DOHH2 (cell line): ENCODE data around the gene TMEM168.

Source experiments
- H3F3A ChIP-seq: fragments of 200-600 bp; sonication (generic), shearing (Covaris generic); 2 replicates; pipeline ENCODE4 v1.6.0; 2016; ENCODE audit warnings: antibody characterized with exemption, mild to moderate bottlenecking; ENCODE audit not compliant: control insufficient read depth, insufficient read depth
- H3K27ac ChIP-seq: fragments of 200-600 bp; sonication (generic); 2 replicates; pipeline ENCODE4 v1.5.1; 2014; ENCODE audit warnings: low read depth, mild to moderate bottlenecking, low read length, moderate library complexity
- H3K27me3 ChIP-seq: fragments of 200-600 bp; sonication (generic); 2 replicates; pipeline ENCODE4 v1.6.1; 2014; ENCODE audit warnings: mild to moderate bottlenecking, low read length, mixed read lengths; ENCODE audit not compliant: control insufficient read depth
- H3K36me3 ChIP-seq: fragments of 200-600 bp; sonication (generic); 2 replicates; pipeline ENCODE4 v1.6.1; 2014; ENCODE audit warnings: mild to moderate bottlenecking, low read length, moderate library complexity, mixed read lengths; ENCODE audit not compliant: control insufficient read depth
- H3K4me1 ChIP-seq: fragments of 200-600 bp; sonication (generic); 2 replicates; pipeline ENCODE4 v1.6.1; 2014; ENCODE audit warnings: mild to moderate bottlenecking, low read length, mixed read lengths; ENCODE audit not compliant: control insufficient read depth
- H3K4me2 ChIP-seq: fragments of 200-600 bp; sonication (generic); 2 replicates; pipeline ENCODE4 v1.6.0; 2014; ENCODE audit warnings: mild to moderate bottlenecking, low read length, moderate library complexity
- H3K4me3 ChIP-seq: fragments of 200-600 bp; sonication (generic); 2 replicates; pipeline ENCODE4 v1.5.1; 2014; ENCODE audit warnings: mild to moderate bottlenecking, low read length, mixed read lengths
- H3K79me2 ChIP-seq: fragments of 200-600 bp; sonication (generic); 2 replicates; pipeline ENCODE4 v1.6.1; 2014; ENCODE audit warnings: mild to moderate bottlenecking, low read length, mixed read lengths; ENCODE audit not compliant: control insufficient read depth
- H3K9me2 ChIP-seq: fragments of 200-600 bp; sonication (generic); replicated peaks from 2 replicates; pipeline ENCODE4 v1.6.1; 2014; ENCODE audit warnings: mild to moderate bottlenecking, low read length, mixed read lengths; ENCODE audit not compliant: control insufficient read depth
- H3K9me3 ChIP-seq: fragments of 200-600 bp; sonication (generic); 2 replicates; pipeline ENCODE4 v1.6.1; 2014; ENCODE audit warnings: antibody characterized with exemption, low read length, mixed read lengths; ENCODE audit not compliant: control insufficient read depth, insufficient read depth
- H4K20me1 ChIP-seq: fragments of 200-600 bp; sonication (generic); 2 replicates; pipeline ENCODE4 v1.6.0; 2014; ENCODE audit warnings: low read depth, mild to moderate bottlenecking, antibody characterized with exemption, low read length, moderate library complexity; ENCODE audit not compliant: control insufficient read depth, insufficient read depth
- EZH2phosphoT487 ChIP-seq: fragments of 200-600 bp; sonication (generic); IDR thresholded peaks from 2 replicates; pipeline ENCODE4 v1.6.1; 2017; ENCODE audit warnings: borderline replicate concordance, mild to moderate bottlenecking, antibody characterized with exemption, low read length, moderate library complexity, mixed read lengths
- TF ChIP-seq, protein P1 (sequence below): fragments of 200-600 bp; sonication (generic); IDR thresholded peaks from one replicate; pipeline ENCODE4 v1.5.1; 2014; ENCODE audit warnings: antibody characterized with exemption, mild to moderate bottlenecking, low read depth, low read length; ENCODE audit not compliant: poor library complexity, severe bottlenecking

The TMEM168 gene

DNA sequence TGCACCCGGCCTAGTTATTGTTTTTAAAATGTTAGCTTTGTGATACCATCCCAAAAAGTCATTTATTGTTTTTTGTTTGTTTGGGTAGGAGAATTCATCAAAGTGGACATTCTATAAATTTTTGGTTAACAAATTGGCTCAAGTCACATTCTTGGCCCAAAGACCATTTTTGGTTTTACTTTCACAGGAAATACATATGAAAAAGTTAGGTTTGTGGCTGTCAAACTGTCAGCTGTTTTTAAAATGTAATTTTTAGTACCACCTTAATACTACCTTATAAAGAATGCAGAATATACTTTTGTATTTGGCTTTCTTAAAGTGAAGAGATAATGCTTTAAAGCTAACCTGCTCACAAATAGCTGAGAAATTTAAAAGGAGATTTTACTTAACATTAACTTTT, 25.1 kb downstream of the TMEM168 start:
- H3K4me2 ChIP-seq = no peak overlapping the region
- H3K27me3 ChIP-seq = no peaks in the 10 kb centered on the region
- no peaks in the 10 kb centered on the region for H3K9me3 ChIP-seq
- no peaks in the 10 kb centered on the region for H3K9me2 ChIP-seq
- H3K36me3 ChIP-seq = peaks cover 5% of the 10 kb centered on the region; the same call in 1 of the 2 replicates
- no peaks in the 10 kb centered on the region for H4K20me1 ChIP-seq
- TF ChIP-seq, protein P1, sequence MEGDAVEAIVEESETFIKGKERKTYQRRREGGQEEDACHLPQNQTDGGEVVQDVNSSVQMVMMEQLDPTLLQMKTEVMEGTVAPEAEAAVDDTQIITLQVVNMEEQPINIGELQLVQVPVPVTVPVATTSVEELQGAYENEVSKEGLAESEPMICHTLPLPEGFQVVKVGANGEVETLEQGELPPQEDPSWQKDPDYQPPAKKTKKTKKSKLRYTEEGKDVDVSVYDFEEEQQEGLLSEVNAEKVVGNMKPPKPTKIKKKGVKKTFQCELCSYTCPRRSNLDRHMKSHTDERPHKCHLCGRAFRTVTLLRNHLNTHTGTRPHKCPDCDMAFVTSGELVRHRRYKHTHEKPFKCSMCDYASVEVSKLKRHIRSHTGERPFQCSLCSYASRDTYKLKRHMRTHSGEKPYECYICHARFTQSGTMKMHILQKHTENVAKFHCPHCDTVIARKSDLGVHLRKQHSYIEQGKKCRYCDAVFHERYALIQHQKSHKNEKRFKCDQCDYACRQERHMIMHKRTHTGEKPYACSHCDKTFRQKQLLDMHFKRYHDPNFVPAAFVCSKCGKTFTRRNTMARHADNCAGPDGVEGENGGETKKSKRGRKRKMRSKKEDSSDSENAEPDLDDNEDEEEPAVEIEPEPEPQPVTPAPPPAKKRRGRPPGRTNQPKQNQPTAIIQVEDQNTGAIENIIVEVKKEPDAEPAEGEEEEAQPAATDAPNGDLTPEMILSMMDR = no peak
- no peak for TF ChIP-seq EZH2phosphoT487
- H3K79me2 ChIP-seq = no peaks in the 10 kb centered on the region
- H3K4me3 ChIP-seq = no peak overlapping the region
- H3K27ac ChIP-seq = no peak overlapping the region
- 0 out of 2 replicates have a peak, but pooled peaks cover 3% of the 10 kb centered on the region for H3K4me1 ChIP-seq
- no peaks in the 10 kb centered on the region for H3F3A ChIP-seq

DNA sequence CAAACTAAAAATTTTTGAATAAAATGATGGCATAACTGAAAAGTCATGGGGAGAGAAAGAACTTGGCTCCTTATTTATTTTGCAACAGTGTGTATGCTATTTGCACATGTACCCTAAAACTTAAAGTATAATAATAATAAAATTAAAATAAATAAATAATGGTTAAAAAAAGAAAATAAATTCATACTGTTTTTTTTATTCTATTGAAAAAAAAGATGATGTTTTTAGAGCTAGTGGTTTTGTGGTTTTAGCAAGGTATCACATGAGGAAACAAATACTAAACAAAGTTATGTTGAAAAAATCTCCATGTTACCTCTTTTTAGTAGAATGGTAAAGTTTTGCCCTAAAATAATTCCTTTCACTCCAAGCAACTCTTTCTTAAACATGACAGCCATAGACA, 26.2 kb downstream of the TMEM168 start:
- H3K9me2 ChIP-seq = no peaks in the 10 kb centered on the region
- H3K4me2 ChIP-seq = no peak overlapping the region
- H3F3A ChIP-seq = no peaks in the 10 kb centered on the region
- peaks cover 5% of the 10 kb centered on the region; the same call in 1 of the 2 replicates for H3K36me3 ChIP-seq
- no peaks in the 10 kb centered on the region for H4K20me1 ChIP-seq
- no peaks in the 10 kb centered on the region for H3K27me3 ChIP-seq
- H3K4me1 ChIP-seq = 0 out of 2 replicates have a peak, but pooled peaks cover 3% of the 10 kb centered on the region
- no peak overlapping the region for H3K27ac ChIP-seq
- no peaks in the 10 kb centered on the region for H3K79me2 ChIP-seq
- H3K4me3 ChIP-seq = no peak overlapping the region
- TF ChIP-seq, protein P1 = no peak
- no peak for TF ChIP-seq EZH2phosphoT487
- no peaks in the 10 kb centered on the region for H3K9me3 ChIP-seq

DNA sequence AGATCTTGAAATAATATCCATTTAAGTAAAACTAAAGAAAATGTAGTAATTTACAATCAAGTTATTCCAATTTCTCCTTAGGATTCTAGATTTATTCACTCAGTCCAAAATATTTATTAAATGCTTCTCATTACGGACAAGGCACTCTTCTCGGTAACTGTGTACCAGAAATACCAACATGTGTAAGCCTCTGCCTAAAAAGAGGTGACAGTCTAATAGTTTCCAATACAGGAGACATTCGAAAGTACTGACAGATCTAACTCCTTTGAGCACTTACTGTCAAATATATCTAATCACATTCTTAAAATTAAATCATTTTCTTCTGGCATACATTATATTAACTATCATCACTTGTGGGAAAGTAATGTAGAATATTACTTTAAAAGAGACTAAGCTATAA, 26.9 kb downstream of the TMEM168 start:
- no peak overlapping the region for H3K4me3 ChIP-seq
- no peaks in the 10 kb centered on the region for H3K27me3 ChIP-seq
- TF ChIP-seq, protein P1 = no peak
- no peak for TF ChIP-seq EZH2phosphoT487
- H3K27ac ChIP-seq = no peak overlapping the region
- 0 out of 2 replicates have a peak, but pooled peaks cover 3% of the 10 kb centered on the region for H3K4me1 ChIP-seq
- H3F3A ChIP-seq = no peaks in the 10 kb centered on the region
- H3K36me3 ChIP-seq = peaks cover 5% of the 10 kb centered on the region; the same call in 1 of the 2 replicates
- no peak overlapping the region for H3K4me2 ChIP-seq
- H3K79me2 ChIP-seq = no peaks in the 10 kb centered on the region
- no peaks in the 10 kb centered on the region for H4K20me1 ChIP-seq
- no peaks in the 10 kb centered on the region for H3K9me3 ChIP-seq
- no peaks in the 10 kb centered on the region for H3K9me2 ChIP-seq
